Activated naive CD8-positive, alpha-beta T cell treated with anti-CD3 and anti-CD28 coated beads, Interleukin-2, amount 50 U/mL, for 24 hours (primary cell): Measurements from ENCODE around the gene FRA10AC1.

Experiments
- ATAC-seq: fragments of 150-1000 bp; cut with Tn5 transposase; one replicate; pipeline ENCODE4 v1.10.0; 2021
- DNase-seq: peaks from one replicate; pipeline ENCODE4 v3.0.0; 2021
- H3K27ac Mint-ChIP-seq: one replicate; pipeline ENCODE4 v1.8.0; 2021; ENCODE audit warnings: mild to moderate bottlenecking, mixed read lengths
- H3K27me3 Mint-ChIP-seq: one replicate; pipeline ENCODE4 v1.8.0; 2021; ENCODE audit warnings: mixed read lengths
- H3K36me3 Mint-ChIP-seq: one replicate; pipeline ENCODE4 v1.8.0; 2021; ENCODE audit warnings: low read depth, mixed read lengths
- H3K4me1 Mint-ChIP-seq: one replicate; pipeline ENCODE4 v1.8.0; 2021; ENCODE audit warnings: mixed read lengths
- H3K4me3 Mint-ChIP-seq: one replicate; pipeline ENCODE4 v1.8.0; 2021; ENCODE audit warnings: mild to moderate bottlenecking, moderate library complexity, mixed read lengths
- H3K9me3 Mint-ChIP-seq: one replicate; pipeline ENCODE4 v1.8.0; 2021; ENCODE audit warnings: mixed read lengths

FRA10AC1 gene

GRCh38 chr10:93629647-93630305 is 72.6 kb downstream of the FRA10AC1 start:
- peaks cover 6% of the 10 kb centered on the region for H3K27me3 Mint-ChIP-seq
- no peak overlapping the region for H3K27ac Mint-ChIP-seq
- H3K36me3 Mint-ChIP-seq = no peaks in the 10 kb centered on the region
- no peak for ATAC-seq
- DNase-seq = no peak
- H3K4me1 Mint-ChIP-seq = no peaks in the 10 kb centered on the region
- no peak overlapping the region for H3K4me3 Mint-ChIP-seq
- no peaks in the 10 kb centered on the region for H3K9me3 Mint-ChIP-seq

- Mint-ChIP-seq H3K9me3 (no peaks in the 10 kb centered on the region), H3K4me3 (no peak overlapping the region), H3K27ac (no peak overlapping the region), H3K36me3 (no peaks in the 10 kb centered on the region), H3K27me3 (peaks cover 6% of the 10 kb centered on the region), H3K4me1 (no peaks in the 10 kb centered on the region)
- ATAC-seq = no peak
- DNase-seq = no peak
Observed at GRCh38 chr10:93628858-93629257, 73.5 kb downstream of the FRA10AC1 start.

GRCh38 chr10:93622942-93623341 is 79.5 kb downstream of the FRA10AC1 start:
- DNase-seq (no peak), ATAC-seq (no peak)
- no peaks in the 10 kb centered on the region for H3K36me3 Mint-ChIP-seq
- H3K9me3 Mint-ChIP-seq = no peaks in the 10 kb centered on the region
- H3K4me1 Mint-ChIP-seq = no peaks in the 10 kb centered on the region
- H3K27me3 Mint-ChIP-seq = no peaks in the 10 kb centered on the region
- H3K4me3 Mint-ChIP-seq = no peak overlapping the region
- H3K27ac Mint-ChIP-seq = no peak overlapping the region

GRCh38 chr10:93620925-93621324 is 81.5 kb downstream of the FRA10AC1 start:
- Mint-ChIP-seq H3K27me3 (no peaks in the 10 kb centered on the region), H3K36me3 (no peaks in the 10 kb centered on the region), H3K4me1 (no peaks in the 10 kb centered on the region), H3K27ac (no peak overlapping the region), H3K9me3 (no peaks in the 10 kb centered on the region), H3K4me3 (no peak overlapping the region)
- DNase-seq (no peak), ATAC-seq (no peak)
